PFSK-1 (cell line): ENCODE results near the gene ARID5A.

Source experiments
- FOXP2 ChIP-seq: optimal IDR thresholded peaks from 2 replicates; pipeline ENCODE3; 2011; ENCODE audit warnings: borderline replicate concordance, control low read depth, inconsistent platforms; ENCODE audit not compliant: insufficient read depth; ENCODE audit errors: extremely low read length, extremely low read depth
- POLR2AphosphoS5 ChIP-seq: IDR thresholded peaks from 2 replicates; pipeline ENCODE4 v1.6.1; 2012; ENCODE audit warnings: low read depth, mild to moderate bottlenecking, control low read depth, low read length, moderate library complexity
- SIN3A ChIP-seq: IDR thresholded peaks from 2 replicates; pipeline ENCODE4 v1.6.1; 2012; ENCODE audit warnings: mild to moderate bottlenecking, low read length, moderate library complexity, borderline replicate concordance; ENCODE audit not compliant: insufficient read depth
- TAF1 ChIP-seq: IDR thresholded peaks from 2 replicates; pipeline ENCODE4 v1.6.1; 2012; ENCODE audit warnings: low read length, control low read depth, borderline replicate concordance; ENCODE audit not compliant: insufficient read depth
- TF ChIP-seq, protein P1 (sequence below), 2 experiments: IDR thresholded peaks; 2 replicates each; pipeline versions ENCODE4 v1.6.1 to v1.8.0; 2011 to 2012; ENCODE audit warnings: low read depth in 2 of 2, low read length in 2 of 2, control low read depth in 1 of 2, inconsistent platforms in 1 of 2, mild to moderate bottlenecking in 1 of 2, moderate library complexity in 1 of 2; ENCODE audit not compliant: insufficient read depth in 1 of 2

ARID5A gene

GRCh38 chr2:96584017-96584416 is 47.5 kb downstream of the ARID5A start:
- TF ChIP-seq POLR2AphosphoS5 (no peak), TAF1 (no peak), FOXP2 (no peak), SIN3A (no peak)
- TF ChIP-seq, protein P1, sequence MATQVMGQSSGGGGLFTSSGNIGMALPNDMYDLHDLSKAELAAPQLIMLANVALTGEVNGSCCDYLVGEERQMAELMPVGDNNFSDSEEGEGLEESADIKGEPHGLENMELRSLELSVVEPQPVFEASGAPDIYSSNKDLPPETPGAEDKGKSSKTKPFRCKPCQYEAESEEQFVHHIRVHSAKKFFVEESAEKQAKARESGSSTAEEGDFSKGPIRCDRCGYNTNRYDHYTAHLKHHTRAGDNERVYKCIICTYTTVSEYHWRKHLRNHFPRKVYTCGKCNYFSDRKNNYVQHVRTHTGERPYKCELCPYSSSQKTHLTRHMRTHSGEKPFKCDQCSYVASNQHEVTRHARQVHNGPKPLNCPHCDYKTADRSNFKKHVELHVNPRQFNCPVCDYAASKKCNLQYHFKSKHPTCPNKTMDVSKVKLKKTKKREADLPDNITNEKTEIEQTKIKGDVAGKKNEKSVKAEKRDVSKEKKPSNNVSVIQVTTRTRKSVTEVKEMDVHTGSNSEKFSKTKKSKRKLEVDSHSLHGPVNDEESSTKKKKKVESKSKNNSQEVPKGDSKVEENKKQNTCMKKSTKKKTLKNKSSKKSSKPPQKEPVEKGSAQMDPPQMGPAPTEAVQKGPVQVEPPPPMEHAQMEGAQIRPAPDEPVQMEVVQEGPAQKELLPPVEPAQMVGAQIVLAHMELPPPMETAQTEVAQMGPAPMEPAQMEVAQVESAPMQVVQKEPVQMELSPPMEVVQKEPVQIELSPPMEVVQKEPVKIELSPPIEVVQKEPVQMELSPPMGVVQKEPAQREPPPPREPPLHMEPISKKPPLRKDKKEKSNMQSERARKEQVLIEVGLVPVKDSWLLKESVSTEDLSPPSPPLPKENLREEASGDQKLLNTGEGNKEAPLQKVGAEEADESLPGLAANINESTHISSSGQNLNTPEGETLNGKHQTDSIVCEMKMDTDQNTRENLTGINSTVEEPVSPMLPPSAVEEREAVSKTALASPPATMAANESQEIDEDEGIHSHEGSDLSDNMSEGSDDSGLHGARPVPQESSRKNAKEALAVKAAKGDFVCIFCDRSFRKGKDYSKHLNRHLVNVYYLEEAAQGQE (IDR thresholded peaks at IDR 0.05; ENCODE audit: insufficient read depth in 1 of 2, low read depth in 2 of 2, low read length in 2 of 2), result no peak

- TF ChIP-seq POLR2AphosphoS5 (no peak), TAF1 (no peak), FOXP2 (no peak), SIN3A (no peak)
- TF ChIP-seq, protein P1 (IDR thresholded peaks at IDR 0.05; ENCODE audit: insufficient read depth in 1 of 2, low read depth in 2 of 2, low read length in 2 of 2), result no peak
These were observed 51.3 kb downstream of the ARID5A start for GRCh38 chr2:96587843-96588242.

DNA sequence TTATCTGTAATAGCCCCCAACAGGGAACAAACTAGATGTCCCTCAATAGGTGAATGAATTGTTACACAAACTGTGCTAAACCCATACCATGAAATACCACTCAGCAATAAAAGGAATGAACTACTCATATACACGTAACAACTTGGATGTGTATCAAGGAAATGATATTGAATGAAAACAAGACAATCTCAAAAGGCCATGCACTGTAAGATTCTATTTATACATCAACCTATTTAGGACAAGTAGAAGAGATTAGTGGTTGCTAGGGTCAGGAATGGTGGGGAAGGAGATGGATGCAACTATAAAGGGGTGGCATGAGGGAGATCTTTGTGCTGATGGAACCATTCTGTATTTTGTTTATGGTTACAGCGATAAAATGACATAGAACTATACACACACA is 54.5 kb downstream of the ARID5A start:
- TF ChIP-seq, protein P1 (IDR thresholded peaks at IDR 0.05; ENCODE audit: insufficient read depth in 1 of 2, low read depth in 2 of 2, low read length in 2 of 2), result no peak
- TF ChIP-seq TAF1 (no peak), FOXP2 (no peak)

DNA sequence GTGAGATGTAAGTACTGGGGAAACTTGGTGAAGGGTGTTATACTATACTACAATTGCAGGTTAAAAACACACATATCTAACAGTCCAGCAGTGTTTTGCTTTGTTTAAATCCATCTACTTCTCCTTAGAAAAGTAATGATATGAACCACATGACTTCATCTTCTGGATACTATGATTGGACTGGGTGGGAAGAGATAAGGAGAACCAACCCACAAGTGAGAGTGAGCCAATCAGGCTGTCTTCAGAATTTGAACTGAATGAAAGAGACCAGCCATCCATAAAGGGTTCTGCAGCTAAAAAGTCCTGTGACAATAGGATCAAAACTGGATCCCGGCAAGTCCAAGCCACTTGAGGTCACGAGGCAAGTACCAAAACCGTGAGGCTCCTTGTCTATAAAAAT is 54.9 kb downstream of the ARID5A start:
- TF ChIP-seq POLR2AphosphoS5 (no peak), SIN3A (no peak), FOXP2 (no peak), TAF1 (no peak)
- TF ChIP-seq, protein P1 (IDR thresholded peaks at IDR 0.05; ENCODE audit: insufficient read depth in 1 of 2, low read depth in 2 of 2, low read length in 2 of 2), result no peak

- TF ChIP-seq, protein P1 (IDR thresholded peaks at IDR 0.05; ENCODE audit: insufficient read depth in 1 of 2, low read depth in 2 of 2, low read length in 2 of 2), result no peak
- TF ChIP-seq SIN3A (no peak), FOXP2 (no peak), POLR2AphosphoS5 (no peak), TAF1 (no peak)
These were observed 57.7 kb downstream of the ARID5A start for GRCh38 chr2:96594282-96594681.
